ENCODE results near the gene OPHN1.

DNA sequence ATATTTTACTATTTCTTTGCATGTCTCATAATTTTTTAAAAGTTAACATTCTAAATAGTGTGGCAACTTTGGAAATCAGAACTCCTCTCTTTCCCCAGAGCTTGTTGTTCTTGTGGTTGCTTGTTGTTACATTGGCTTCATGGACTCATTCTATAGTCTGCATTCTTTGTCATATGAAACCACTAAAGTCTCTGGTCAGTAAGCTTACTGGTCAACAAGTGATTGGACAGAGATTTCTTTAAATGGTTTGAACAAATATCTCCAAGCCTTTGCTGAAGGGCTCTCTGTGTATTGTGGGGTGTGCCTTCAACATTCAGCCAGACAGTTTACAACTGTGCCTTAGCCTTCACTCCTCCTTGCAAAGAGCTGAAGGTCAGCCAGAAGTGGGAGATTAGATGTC, 147.2 kb downstream of the OPHN1 start:
- TF ChIP-seq GATA2 (IDR thresholded peaks at IDR 0.05; ENCODE audit: low read depth, low read length) = no peak
- TF ChIP-seq GATA3 (IDR thresholded peaks at IDR 0.05; ENCODE audit: low read depth, low read length) = no peak

Data from SH-SY5Y (cell line).